LNCAP (cell line): ENCODE measurements around the gene JAG1.

Experiments used
- TF ChIP-seq, protein P1 (sequence below): fragments of 450-650 bp; IDR thresholded peaks from 2 replicates; pipeline ENCODE4 v1.5.1; 2017; ENCODE audit warnings: mild to moderate bottlenecking

Gene JAG1

DNA sequence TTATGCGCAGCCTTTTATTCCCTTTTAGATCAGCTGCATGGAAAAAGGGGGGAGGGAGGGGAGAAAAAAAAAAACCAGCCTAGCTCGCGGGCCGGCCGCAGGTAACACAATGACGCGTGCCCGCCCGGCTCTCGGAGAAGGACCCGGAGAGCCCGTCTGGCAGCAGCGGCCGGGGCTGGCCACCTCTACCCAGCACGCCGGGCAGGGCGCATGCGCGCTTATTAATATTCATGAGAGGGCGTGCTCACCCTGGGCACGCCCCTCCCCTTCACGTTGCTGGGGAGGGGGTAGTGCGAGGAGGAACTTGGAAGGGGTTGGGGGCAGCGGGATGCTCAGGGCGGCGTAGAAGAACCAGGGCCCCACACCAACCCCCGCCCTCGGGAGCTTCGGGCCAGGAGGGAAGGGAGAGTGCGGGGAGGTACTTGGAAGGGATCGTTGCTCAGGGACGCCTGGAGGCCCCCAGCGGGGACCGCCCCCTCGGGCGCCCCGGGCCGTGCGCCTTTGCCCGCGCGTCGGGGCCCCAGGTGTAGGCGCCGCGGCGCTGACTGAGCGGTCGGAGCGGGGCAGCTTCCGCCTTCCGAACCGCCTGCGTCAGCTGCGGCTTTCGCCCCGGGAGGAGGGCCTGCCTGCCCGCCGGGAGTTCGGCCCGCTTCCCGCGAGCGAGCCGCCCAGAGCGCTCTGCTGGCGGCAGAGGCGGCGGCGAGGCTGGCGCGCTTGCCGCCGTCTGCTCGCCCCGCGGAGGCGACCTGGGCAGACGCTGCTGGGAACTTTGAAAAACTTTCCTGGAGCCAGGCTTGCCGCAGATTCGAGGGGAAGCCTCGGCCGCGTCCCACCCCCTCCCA is at the start of gene JAG1:
JAG1 (minus strand) TSS at position 158 of the 842 bp plus-strand sequence. CDS start 469 bp downstream, outside the sequence.
- TF ChIP-seq, protein P1, sequence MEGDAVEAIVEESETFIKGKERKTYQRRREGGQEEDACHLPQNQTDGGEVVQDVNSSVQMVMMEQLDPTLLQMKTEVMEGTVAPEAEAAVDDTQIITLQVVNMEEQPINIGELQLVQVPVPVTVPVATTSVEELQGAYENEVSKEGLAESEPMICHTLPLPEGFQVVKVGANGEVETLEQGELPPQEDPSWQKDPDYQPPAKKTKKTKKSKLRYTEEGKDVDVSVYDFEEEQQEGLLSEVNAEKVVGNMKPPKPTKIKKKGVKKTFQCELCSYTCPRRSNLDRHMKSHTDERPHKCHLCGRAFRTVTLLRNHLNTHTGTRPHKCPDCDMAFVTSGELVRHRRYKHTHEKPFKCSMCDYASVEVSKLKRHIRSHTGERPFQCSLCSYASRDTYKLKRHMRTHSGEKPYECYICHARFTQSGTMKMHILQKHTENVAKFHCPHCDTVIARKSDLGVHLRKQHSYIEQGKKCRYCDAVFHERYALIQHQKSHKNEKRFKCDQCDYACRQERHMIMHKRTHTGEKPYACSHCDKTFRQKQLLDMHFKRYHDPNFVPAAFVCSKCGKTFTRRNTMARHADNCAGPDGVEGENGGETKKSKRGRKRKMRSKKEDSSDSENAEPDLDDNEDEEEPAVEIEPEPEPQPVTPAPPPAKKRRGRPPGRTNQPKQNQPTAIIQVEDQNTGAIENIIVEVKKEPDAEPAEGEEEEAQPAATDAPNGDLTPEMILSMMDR, result no peak

DNA sequence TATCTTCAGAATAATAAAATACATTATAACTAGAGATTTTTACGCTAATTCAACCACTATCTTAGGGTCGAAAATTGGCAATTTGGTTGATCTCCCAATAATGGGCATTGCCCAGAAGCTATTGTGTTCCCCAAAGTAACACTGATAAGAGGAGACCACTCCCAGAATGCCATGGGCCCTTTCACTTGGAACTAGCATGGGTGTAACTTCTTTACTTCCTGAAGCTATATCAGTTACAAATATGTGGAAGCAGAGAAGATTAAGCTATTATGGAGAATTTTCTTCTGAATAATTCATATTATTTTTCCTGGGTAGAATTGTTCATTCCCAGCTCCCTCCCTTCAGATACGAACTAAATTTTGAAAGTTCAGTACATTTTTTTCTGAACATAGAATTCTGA is 48.2 kb upstream of the JAG1 start:
- TF ChIP-seq, protein P1, result no peak

DNA sequence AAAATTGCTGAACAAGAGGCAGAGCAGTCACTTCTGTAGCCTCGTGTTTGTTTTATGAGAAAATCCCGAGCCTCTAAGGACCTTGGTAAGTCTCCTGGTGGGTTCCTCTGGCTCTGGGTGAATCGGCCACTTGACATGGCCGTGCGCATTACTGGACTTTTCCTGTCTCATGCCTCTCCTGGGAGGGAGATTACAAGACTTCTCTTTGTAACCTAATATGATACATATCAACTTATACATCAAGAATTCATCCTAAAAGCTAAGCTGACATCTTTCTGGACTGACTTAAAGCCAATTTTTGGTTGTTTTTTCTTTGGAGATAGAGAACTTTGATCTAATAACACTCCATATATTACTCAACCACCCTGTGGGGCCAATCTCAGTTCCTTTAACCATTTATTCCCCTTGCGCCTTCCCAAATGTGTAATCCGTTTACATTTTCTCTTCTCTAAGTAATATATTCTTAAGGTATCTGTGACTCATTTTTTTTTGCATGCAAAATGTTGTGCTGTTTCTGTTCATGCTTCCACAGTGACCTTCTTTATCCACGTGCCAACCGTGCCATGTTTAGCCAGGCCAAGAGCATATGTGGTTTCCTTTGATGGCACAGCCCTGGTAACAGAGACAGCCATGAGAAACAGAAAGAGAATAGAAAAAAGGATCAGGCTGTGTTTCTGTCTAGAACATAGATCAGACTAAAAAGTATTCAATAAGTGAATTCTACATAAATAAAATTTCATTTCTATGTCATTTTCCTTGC is 47.5 kb upstream of the JAG1 start:
- TF ChIP-seq, protein P1, result no peak

DNA sequence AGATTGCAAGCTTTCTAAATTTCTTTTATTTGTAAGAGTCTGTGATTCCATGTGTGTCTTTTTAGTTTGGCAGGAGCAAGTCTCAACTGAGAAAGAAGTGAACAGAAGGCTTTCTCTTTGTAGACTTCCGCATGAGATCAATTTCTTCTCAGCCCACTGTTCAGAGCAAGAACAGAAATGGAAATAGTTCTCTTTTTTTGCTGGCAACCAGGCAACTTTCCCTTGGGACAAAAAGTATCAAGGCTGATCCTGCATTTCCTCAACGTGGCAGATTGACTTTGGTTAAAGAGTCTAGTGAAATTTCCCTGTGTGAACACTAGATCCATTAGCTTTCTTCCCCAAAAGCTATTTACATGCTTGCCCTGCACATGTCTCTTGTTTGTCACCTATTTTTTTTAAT is 46.8 kb upstream of the JAG1 start:
- TF ChIP-seq, protein P1, result no peak

DNA sequence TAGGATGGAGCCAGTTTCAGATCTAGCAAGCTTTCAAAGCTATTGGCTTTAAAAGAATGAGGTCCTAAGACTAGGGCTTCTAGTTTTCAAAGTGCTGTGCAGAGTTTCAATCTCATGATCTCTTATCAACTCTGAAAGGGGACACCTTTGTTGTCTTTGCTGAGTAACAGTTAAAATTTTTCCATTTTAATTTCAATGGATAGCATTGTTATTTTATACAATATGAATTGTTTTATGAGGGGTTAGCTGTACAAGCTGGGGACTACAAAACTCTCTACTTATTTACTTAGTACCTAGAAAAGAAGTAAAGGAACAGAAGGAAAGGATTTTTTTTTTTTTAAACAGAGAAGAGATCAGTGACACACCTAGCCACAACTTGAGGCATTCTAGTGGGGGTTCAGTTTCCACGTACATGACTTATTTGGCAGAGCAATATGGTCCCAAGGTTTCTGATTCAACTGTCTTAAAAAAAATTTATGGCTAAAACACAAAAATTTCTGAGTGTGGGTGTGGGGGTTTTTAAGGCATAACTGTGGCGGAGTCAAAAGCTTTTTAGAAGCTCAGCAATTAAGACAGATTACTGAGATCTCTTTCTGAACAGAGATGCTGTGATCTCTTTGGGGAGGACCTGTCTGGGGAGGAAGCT is 46.1 kb upstream of the JAG1 start:
- TF ChIP-seq, protein P1, result no peak

DNA sequence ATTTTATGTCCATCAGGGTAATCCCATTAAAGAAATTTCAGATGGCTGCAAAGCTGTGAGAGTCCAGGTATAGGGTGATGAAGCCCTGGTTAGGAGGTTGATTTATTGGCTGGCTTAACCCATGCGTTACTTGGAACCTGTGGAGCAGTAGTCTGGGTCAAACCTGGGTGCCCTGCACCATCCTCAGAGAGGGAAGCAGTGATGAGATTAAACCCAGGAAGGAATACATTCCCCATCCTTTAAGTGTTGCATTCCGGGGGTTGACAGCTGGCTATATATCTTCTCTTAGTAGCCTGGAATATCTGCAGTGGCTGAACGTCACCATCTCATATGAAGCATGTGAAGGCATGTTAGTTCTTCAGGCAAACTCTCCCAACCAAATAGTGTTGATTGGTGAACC is 44.9 kb upstream of the JAG1 start:
- TF ChIP-seq, protein P1, result no peak

DNA sequence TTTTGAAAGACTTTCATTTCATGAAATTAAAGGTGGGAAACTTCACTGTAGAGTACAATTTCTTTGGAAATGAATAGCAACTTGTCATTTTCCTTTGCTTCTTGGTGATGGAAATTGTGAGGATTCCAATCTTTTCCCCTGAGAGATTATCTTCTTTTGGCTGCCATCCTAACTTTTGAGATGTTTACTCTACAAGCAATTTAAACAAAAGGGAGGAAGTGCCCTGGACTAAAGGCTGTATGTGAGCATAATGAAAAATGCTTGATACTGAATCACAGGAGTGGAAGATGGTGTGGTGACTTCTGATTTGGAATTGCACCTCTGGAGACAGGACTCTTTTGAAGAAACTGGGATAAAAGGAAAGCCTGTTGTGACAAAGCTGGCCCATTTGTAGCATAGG is 43.1 kb upstream of the JAG1 start:
- TF ChIP-seq, protein P1, result no peak
